Measurements from ENCODE around the gene PARP6.

The PARP6 gene

GRCh38 chr15:72231833-72232478 is 40.4 kb downstream of the PARP6 start:
- no peak for DNase-seq (ENCODE audit: low read depth in 2 of 2)

- peak; percentile 88 to 91 for DNase-seq (ENCODE audit: low read depth in 2 of 2)
Measured at GRCh38 chr15:72231066-72231832, 41.1 kb downstream of the PARP6 start, which contains the start of gene PKM. Gene PKM, minus strand, starts transcription at chr15:72231190. Its CDS starts 12,093 bp downstream, at chr15:72219097.

GRCh38 chr15:72230197-72231065 is 41.9 kb downstream of the PARP6 start:
- peak; percentile 70 to 73 for DNase-seq (ENCODE audit: low read depth in 2 of 2)

GRCh38 chr15:72229947-72230196 is 42.5 kb downstream of the PARP6 start:
- DNase-seq (ENCODE audit: low read depth in 2 of 2), result no peak

- no peak for DNase-seq (ENCODE audit: low read depth in 2 of 2)
Measured at GRCh38 chr15:72229076-72229946, 43.0 kb downstream of the PARP6 start.

GRCh38 chr15:72227720-72228119 is 44.6 kb downstream of the PARP6 start:
- no peak for DNase-seq (ENCODE audit: low read depth in 2 of 2)

- DNase-seq (ENCODE audit: low read depth in 2 of 2), result no peak
Measured at GRCh38 chr15:72227192-72227586, 45.2 kb downstream of the PARP6 start.

GRCh38 chr15:72223278-72223677 is 49.1 kb downstream of the PARP6 start:
- DNase-seq (ENCODE audit: low read depth in 2 of 2), result no peak

GRCh38 chr15:72222393-72222792 is 50.0 kb downstream of the PARP6 start:
- no peak for DNase-seq (ENCODE audit: low read depth in 2 of 2)

- no peak for DNase-seq (ENCODE audit: low read depth in 2 of 2)
Measured at GRCh38 chr15:72220687-72221086, 51.7 kb downstream of the PARP6 start.

GRCh38 chr15:72217216-72217615 is 55.1 kb downstream of the PARP6 start:
- DNase-seq (ENCODE audit: low read depth in 2 of 2), result no peak

- no peak for DNase-seq (ENCODE audit: low read depth in 2 of 2)
Measured at GRCh38 chr15:72216079-72216478, 56.3 kb downstream of the PARP6 start.

GRCh38 chr15:72207558-72208085 is 64.7 kb downstream of the PARP6 start:
- no peak for DNase-seq (ENCODE audit: low read depth in 2 of 2)

GRCh38 chr15:72206677-72207000 is 65.7 kb downstream of the PARP6 start:
- DNase-seq (ENCODE audit: low read depth in 2 of 2), result no peak

- no peak for DNase-seq (ENCODE audit: low read depth in 2 of 2)
Measured at GRCh38 chr15:72205896-72206676, 66.3 kb downstream of the PARP6 start.

GRCh38 chr15:72205273-72205672 is 67.1 kb downstream of the PARP6 start:
- DNase-seq (ENCODE audit: low read depth in 2 of 2), result no peak

GRCh38 chr15:72203507-72203837 is 68.9 kb downstream of the PARP6 start:
- no peak for DNase-seq (ENCODE audit: low read depth in 2 of 2)

- DNase-seq (ENCODE audit: low read depth in 2 of 2), result no peak
Measured at GRCh38 chr15:72202801-72203506, 69.4 kb downstream of the PARP6 start.

GRCh38 chr15:72202302-72202701 is 70.1 kb downstream of the PARP6 start:
- DNase-seq (ENCODE audit: low read depth in 2 of 2), result no peak

GRCh38 chr15:72201391-72201921 is 70.9 kb downstream of the PARP6 start:
- DNase-seq (ENCODE audit: low read depth in 2 of 2), result no peak
